ENCODE results near the gene VAMP1.

GRCh38 chr12:6416596-6416995 lies 53.9 kb downstream of the VAMP1 start:
- no peak for TF ChIP-seq NFE2L2 (IDR thresholded peaks at IDR 0.05; ENCODE audit: low read depth, low read length)
- no peak for TF ChIP-seq CTCF (conservative IDR thresholded peaks at IDR 0.05; ENCODE audit: low read depth, low read length)
- TF ChIP-seq SMC3 (IDR thresholded peaks at IDR 0.05; ENCODE audit: low read depth, low read length), result no peak
- no peak for TF ChIP-seq BHLHE40 (IDR thresholded peaks at IDR 0.05; ENCODE audit: low read depth, low read length)
- no peak for TF ChIP-seq CHD1 (IDR thresholded peaks at IDR 0.05; ENCODE audit: low read depth, low read length)
- no peak for TF ChIP-seq POLR2A (IDR thresholded peaks at IDR 0.05; ENCODE audit: low read depth, low read length)
- TF ChIP-seq MAFK (IDR thresholded peaks at IDR 0.05; ENCODE audit: low read depth, low read length), result no peak
- TF ChIP-seq RAD21 (IDR thresholded peaks at IDR 0.05; ENCODE audit: low read length), result no peak
- TF ChIP-seq MAZ (IDR thresholded peaks at IDR 0.05; ENCODE audit: borderline replicate concordance, low read depth, low read length), result no peak
- no peak for TF ChIP-seq CEBPB (IDR thresholded peaks at IDR 0.05; ENCODE audit: low read depth, low read length)
- TF ChIP-seq MXI1 (IDR thresholded peaks at IDR 0.05; ENCODE audit: borderline replicate concordance, low read depth, low read length), result no peak
- TF ChIP-seq ELK1 (IDR thresholded peaks at IDR 0.05; ENCODE audit: borderline replicate concordance, low read depth, low read length), result no peak
- no peak for TF ChIP-seq USF2 (IDR thresholded peaks at IDR 0.05; ENCODE audit: low read depth, low read length)
- TF ChIP-seq FOS (IDR thresholded peaks at IDR 0.05; ENCODE audit: low read depth, low read length), result no peak
